Activated naive CD8-positive, alpha-beta T cell (primary cell): ENCODE measurements around the gene ULBP2.
"Not testable (repeated sequence)": the region's sequence is repeated elsewhere in the genome, so short reads cannot be mapped to it uniquely, and the experiment has no call there.

Experiments
- H3K27ac Mint-ChIP-seq: one replicate; pipeline ENCODE4 v1.8.0; 2021; ENCODE audit warnings: mixed read lengths
- H3K27me3 Mint-ChIP-seq: one replicate; pipeline ENCODE4 v1.8.0; 2021; ENCODE audit warnings: mixed read lengths
- H3K36me3 Mint-ChIP-seq: one replicate; pipeline ENCODE4 v1.8.0; 2021; ENCODE audit warnings: mixed read lengths
- H3K4me1 Mint-ChIP-seq: one replicate; pipeline ENCODE4 v1.8.0; 2021; ENCODE audit warnings: low read depth, mixed read lengths
- H3K4me3 Mint-ChIP-seq: one replicate; pipeline ENCODE4 v1.8.0; 2021; ENCODE audit warnings: mild to moderate bottlenecking, mixed read lengths
- H3K9me3 Mint-ChIP-seq: one replicate; pipeline ENCODE4 v1.8.0; 2021; ENCODE audit warnings: low read depth, mixed read lengths

ULBP2 gene

GRCh38 chr6:149918151-149918905 lies 23.5 kb upstream of the ULBP2 start:
- H3K36me3 Mint-ChIP-seq = peaks cover 3% of the 10 kb centered on the region
- H3K9me3 Mint-ChIP-seq = no peaks in the 10 kb centered on the region
- no peak overlapping the region for H3K4me3 Mint-ChIP-seq
- peaks cover 32% of the 10 kb centered on the region for H3K27me3 Mint-ChIP-seq
- H3K4me1 Mint-ChIP-seq = peaks cover 6% of the 10 kb centered on the region
- H3K27ac Mint-ChIP-seq = no peak overlapping the region

GRCh38 chr6:149919126-149919833 lies 22.5 kb upstream of the ULBP2 start:
- not testable (repeated sequence) for H3K9me3 Mint-ChIP-seq, H3K36me3 Mint-ChIP-seq, H3K4me3 Mint-ChIP-seq, H3K27ac Mint-ChIP-seq
- peaks cover 12% of the 10 kb centered on the region for H3K4me1 Mint-ChIP-seq
- peaks cover 35% of the 10 kb centered on the region for H3K27me3 Mint-ChIP-seq

- H3K9me3 Mint-ChIP-seq = no peaks in the 10 kb centered on the region
These were observed 22.0 kb upstream of the ULBP2 start for GRCh38 chr6:149919834-149920225.

GRCh38 chr6:149921361-149921760 lies 20.5 kb upstream of the ULBP2 start:
- Mint-ChIP-seq H3K4me1 (peaks cover 19% of the 10 kb centered on the region), H3K36me3 (peaks cover 3% of the 10 kb centered on the region), H3K9me3 (no peaks in the 10 kb centered on the region), H3K27me3 (peaks cover 46% of the 10 kb centered on the region), H3K27ac (no peak overlapping the region), H3K4me3 (no peak overlapping the region)

More at GRCh38 chr6:149919834-149920225, 22.0 kb upstream of the ULBP2 start:
- peaks cover 3% of the 10 kb centered on the region for H3K36me3 Mint-ChIP-seq
- H3K4me3 Mint-ChIP-seq = no peak overlapping the region
- no peak overlapping the region for H3K27ac Mint-ChIP-seq
- peaks cover 12% of the 10 kb centered on the region for H3K4me1 Mint-ChIP-seq
- peaks cover 40% of the 10 kb centered on the region for H3K27me3 Mint-ChIP-seq

- H3K9me3 Mint-ChIP-seq, H3K27ac Mint-ChIP-seq, H3K36me3 Mint-ChIP-seq: not testable (repeated sequence)
- H3K4me3 Mint-ChIP-seq = peak overlapping the region; percentile 74
- peaks cover 47% of the 10 kb centered on the region for H3K27me3 Mint-ChIP-seq
- H3K4me1 Mint-ChIP-seq = peaks cover 20% of the 10 kb centered on the region
These were observed 19.7 kb upstream of the ULBP2 start for GRCh38 chr6:149922091-149922490.

GRCh38 chr6:149922642-149923326 lies 19.0 kb upstream of the ULBP2 start, which contains the start of gene RAET1G:
RAET1G (minus strand) TSS chr6:149923121; CDS start chr6:149923010, 111 bp downstream.
- peak within 1 kb of the TSS; percentile 87 for H3K4me3 Mint-ChIP-seq
- peaks cover 52% of the 10 kb centered on the region for H3K27me3 Mint-ChIP-seq
- peaks cover 3% of the 10 kb centered on the region for H3K36me3 Mint-ChIP-seq
- peaks cover 20% of the 10 kb centered on the region for H3K4me1 Mint-ChIP-seq
- H3K27ac Mint-ChIP-seq = no peak within 1 kb of the TSS
- H3K9me3 Mint-ChIP-seq = no peaks in the 10 kb centered on the region

- Mint-ChIP-seq H3K4me3 (peak overlapping the region; percentile 87), H3K27me3 (peaks cover 59% of the 10 kb centered on the region), H3K9me3 (no peaks in the 10 kb centered on the region), H3K27ac (no peak overlapping the region), H3K4me1 (peaks cover 20% of the 10 kb centered on the region), H3K36me3 (peaks cover 3% of the 10 kb centered on the region)
These were observed 18.4 kb upstream of the ULBP2 start for GRCh38 chr6:149923327-149923986.

GRCh38 chr6:149924206-149924932 lies 17.4 kb upstream of the ULBP2 start:
- H3K36me3 Mint-ChIP-seq = peaks cover 3% of the 10 kb centered on the region
- H3K9me3 Mint-ChIP-seq = no peaks in the 10 kb centered on the region
- peaks cover 20% of the 10 kb centered on the region for H3K4me1 Mint-ChIP-seq
- peak overlapping the region; percentile 63 for H3K4me3 Mint-ChIP-seq
- no peak overlapping the region for H3K27ac Mint-ChIP-seq
- peaks cover 65% of the 10 kb centered on the region for H3K27me3 Mint-ChIP-seq

GRCh38 chr6:149924933-149925252 lies 16.9 kb upstream of the ULBP2 start:
- peak overlapping the region; percentile 67 for H3K4me3 Mint-ChIP-seq
- peaks cover 68% of the 10 kb centered on the region for H3K27me3 Mint-ChIP-seq
- H3K9me3 Mint-ChIP-seq = no peaks in the 10 kb centered on the region
- H3K27ac Mint-ChIP-seq = no peak overlapping the region
- H3K4me1 Mint-ChIP-seq = peaks cover 20% of the 10 kb centered on the region
- H3K36me3 Mint-ChIP-seq = peaks cover 3% of the 10 kb centered on the region

- peak overlapping the region; percentile 67 for H3K4me3 Mint-ChIP-seq
- H3K36me3 Mint-ChIP-seq = peaks cover 3% of the 10 kb centered on the region
These were observed 16.4 kb upstream of the ULBP2 start for GRCh38 chr6:149925253-149925973.

GRCh38 chr6:149925974-149926777 lies 15.6 kb upstream of the ULBP2 start:
- H3K27ac Mint-ChIP-seq = no peak overlapping the region
- peaks cover 20% of the 10 kb centered on the region for H3K4me1 Mint-ChIP-seq
- H3K36me3 Mint-ChIP-seq = no peaks in the 10 kb centered on the region
- peak overlapping the region; percentile 1 for H3K4me3 Mint-ChIP-seq
- H3K9me3 Mint-ChIP-seq = no peaks in the 10 kb centered on the region
- H3K27me3 Mint-ChIP-seq = peaks cover 69% of the 10 kb centered on the region

More at GRCh38 chr6:149925253-149925973, 16.4 kb upstream of the ULBP2 start:
- Mint-ChIP-seq H3K27me3 (peaks cover 69% of the 10 kb centered on the region), H3K4me1 (peaks cover 20% of the 10 kb centered on the region), H3K27ac (no peak overlapping the region), H3K9me3 (no peaks in the 10 kb centered on the region)

- not testable (repeated sequence) for H3K27ac Mint-ChIP-seq, H3K36me3 Mint-ChIP-seq, H3K9me3 Mint-ChIP-seq, H3K4me3 Mint-ChIP-seq
- Mint-ChIP-seq H3K27me3 (peaks cover 68% of the 10 kb centered on the region), H3K4me1 (peaks cover 19% of the 10 kb centered on the region)
These were observed 14.8 kb upstream of the ULBP2 start for GRCh38 chr6:149927025-149927424.

GRCh38 chr6:149929422-149929821 lies 12.4 kb upstream of the ULBP2 start:
- Mint-ChIP-seq H3K27ac (no peak overlapping the region), H3K9me3 (no peaks in the 10 kb centered on the region), H3K4me3 (no peak overlapping the region)

More at GRCh38 chr6:149929422-149929821, 12.4 kb upstream of the ULBP2 start:
- peaks cover 66% of the 10 kb centered on the region for H3K27me3 Mint-ChIP-seq
- no peaks in the 10 kb centered on the region for H3K36me3 Mint-ChIP-seq
- H3K4me1 Mint-ChIP-seq = peaks cover 8% of the 10 kb centered on the region
